GM21576 (cell line): ENCODE data around the gene F2R.
"Not testable (repeated sequence)": the region's sequence is repeated elsewhere in the genome, so short reads cannot be mapped to it uniquely, and the experiment has no call there.

Source experiments
- ATAC-seq: cut with Tn5 transposase; IDR thresholded peaks from one replicate; pipeline ENCODE4 v1.9.1; 2021; ENCODE audit warnings: mild to moderate bottlenecking, moderate library complexity; ENCODE audit not compliant: unreplicated experiment

Gene F2R

GRCh38 chr5:76715736-76716455, at the start of gene F2R:
TSS of gene F2R (plus strand) at chr5:76716126. CDS start at chr5:76716308, 182 bp downstream.
- ATAC-seq: peak; percentile 69

GRCh38 chr5:76667495-76667894, 48.4 kb upstream of the F2R start:
- no peak for ATAC-seq

GRCh38 chr5:76669245-76669644, 46.7 kb upstream of the F2R start:
- no peak for ATAC-seq

- ATAC-seq: no peak
These were observed 45.4 kb upstream of the F2R start for GRCh38 chr5:76670508-76670907.

- no peak for ATAC-seq
These were observed 43.7 kb upstream of the F2R start for GRCh38 chr5:76672242-76672641.

- no peak for ATAC-seq
These were observed 42.8 kb upstream of the F2R start for GRCh38 chr5:76673125-76673524.

- ATAC-seq: no peak
These were observed 41.4 kb upstream of the F2R start for GRCh38 chr5:76674330-76675066.

GRCh38 chr5:76675364-76675763, 40.6 kb upstream of the F2R start:
- no peak for ATAC-seq

GRCh38 chr5:76677849-76678472, 38.0 kb upstream of the F2R start:
- ATAC-seq: no peak

- no peak for ATAC-seq
These were observed 36.7 kb upstream of the F2R start for GRCh38 chr5:76679231-76679630.

GRCh38 chr5:76680826-76681225, 35.1 kb upstream of the F2R start:
- ATAC-seq: not testable (repeated sequence)

GRCh38 chr5:76681287-76681686, 34.6 kb upstream of the F2R start:
- no peak for ATAC-seq

GRCh38 chr5:76682387-76682786, 33.5 kb upstream of the F2R start:
- no peak for ATAC-seq

GRCh38 chr5:76683816-76684731, 31.9 kb upstream of the F2R start:
- ATAC-seq: no peak

GRCh38 chr5:76684756-76685519, 31.0 kb upstream of the F2R start:
- ATAC-seq: no peak

GRCh38 chr5:76685704-76686103, 30.2 kb upstream of the F2R start:
- ATAC-seq: no peak

GRCh38 chr5:76688212-76688611, 27.7 kb upstream of the F2R start:
- no peak for ATAC-seq

- no peak for ATAC-seq
These were observed 27.1 kb upstream of the F2R start for GRCh38 chr5:76688836-76689235.

- no peak for ATAC-seq
These were observed 26.4 kb upstream of the F2R start for GRCh38 chr5:76689321-76690036.
